Astrocyte of the cerebellum (primary cell): ENCODE results near the gene TYROBP.
A peak's percentile ranks its signal among the peaks of the same experiment; 100 is the strongest.

Experiments used
- DNase-seq: peaks from one replicate; pipeline ENCODE4 v3.0.0-alpha.2; 2011; ENCODE audit warnings: low read depth
- H3K4me3 ChIP-seq: 2 replicates; pipeline ENCODE4 v1.5.1; 2011; ENCODE audit warnings: mild to moderate bottlenecking, low read depth, low read length, moderate library complexity
- CTCF ChIP-seq: IDR thresholded peaks from 2 replicates; pipeline ENCODE4 v1.5.1; 2012; ENCODE audit warnings: low read length, low read depth, moderate library complexity, mild to moderate bottlenecking; ENCODE audit errors: missing control alignments
- in situ Hi-C: cut with HindIII; loops from 2 replicates; pipeline ENCODE4 v1.10.0; 2017; ENCODE audit warnings: low sequenced_read_pairs

The TYROBP gene

GRCh38 chr19:35868172-35868822 is 39.8 kb downstream of the TYROBP start, which contains the start of gene APLP1:
Gene APLP1 (plus strand): TSS chr19:35868574. CDS start chr19:35868637, 63 bp downstream.
- in situ Hi-C loops: no loop called here
- no peak for TF ChIP-seq CTCF
- H3K4me3 ChIP-seq: peak within 1 kb of the TSS; percentile 40
- no peak for DNase-seq

DNA sequence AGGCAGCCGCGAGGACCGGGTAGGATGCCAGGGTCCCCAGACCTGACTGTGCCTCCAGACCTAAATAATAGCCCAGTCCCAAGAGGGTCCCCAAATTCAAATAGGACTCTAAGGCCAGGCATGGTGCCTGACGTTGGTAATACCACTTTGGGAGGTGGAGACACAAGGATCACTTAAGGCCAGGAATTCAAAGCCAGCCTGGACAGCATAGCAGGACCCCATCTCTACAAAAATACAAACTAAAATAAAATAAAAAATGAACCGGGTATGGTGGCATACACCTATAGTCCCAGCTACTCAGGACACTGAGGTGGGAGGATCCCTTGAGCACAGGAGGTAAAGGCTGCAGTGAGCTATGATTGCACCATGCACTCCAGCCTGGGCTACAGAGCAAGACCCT is 45.1 kb downstream of the TYROBP start:
- no peak overlapping the region for H3K4me3 ChIP-seq
- in situ Hi-C loops: no loop called here
- no peak for DNase-seq
- no peak for TF ChIP-seq CTCF

- in situ Hi-C loops: no loop called here
- no peak for DNase-seq
- H3K4me3 ChIP-seq: no peak overlapping the region
- TF ChIP-seq CTCF: no peak
Measured at GRCh38 chr19:35862528-35862927, 45.6 kb downstream of the TYROBP start.

DNA sequence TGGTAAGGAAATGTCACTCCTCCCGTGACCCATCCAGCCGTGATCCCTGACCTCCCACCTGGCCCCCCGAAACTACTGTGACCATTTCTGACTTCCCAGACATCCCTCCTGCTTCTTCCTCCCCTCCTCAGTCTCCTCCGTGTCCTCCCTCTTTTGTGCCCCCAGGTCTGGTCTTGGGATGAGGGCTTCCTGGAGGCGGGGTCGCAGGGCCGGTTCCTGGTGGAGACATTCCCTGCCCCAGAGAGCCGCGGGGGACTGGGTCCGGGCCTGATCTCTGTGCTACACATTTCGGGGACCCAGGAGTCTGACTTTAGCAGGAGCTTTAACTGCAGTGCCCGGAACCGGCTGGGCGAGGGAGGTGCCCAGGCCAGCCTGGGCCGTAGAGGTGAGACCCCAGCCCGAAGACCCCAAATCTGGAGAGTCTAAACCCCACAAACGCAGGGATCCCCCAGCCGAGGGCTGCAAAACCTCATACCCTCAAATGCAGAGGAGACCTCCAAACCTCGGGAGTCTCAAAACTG is 46.4 kb downstream of the TYROBP start:
- in situ Hi-C loops: no loop called here
- no peak for DNase-seq
- TF ChIP-seq CTCF: no peak
- no peak overlapping the region for H3K4me3 ChIP-seq

GRCh38 chr19:35860818-35861639 is 47.1 kb downstream of the TYROBP start:
- in situ Hi-C loops: no loop called here
- no peak for TF ChIP-seq CTCF
- no peak overlapping the region for H3K4me3 ChIP-seq
- DNase-seq: no peak

GRCh38 chr19:35860436-35860817 is 47.7 kb downstream of the TYROBP start:
- no peak for DNase-seq
- H3K4me3 ChIP-seq: no peak overlapping the region
- TF ChIP-seq CTCF: no peak
- in situ Hi-C loops: no loop called here
